ENCODE data around the gene TTLL10.

TTLL10 gene

DNA sequence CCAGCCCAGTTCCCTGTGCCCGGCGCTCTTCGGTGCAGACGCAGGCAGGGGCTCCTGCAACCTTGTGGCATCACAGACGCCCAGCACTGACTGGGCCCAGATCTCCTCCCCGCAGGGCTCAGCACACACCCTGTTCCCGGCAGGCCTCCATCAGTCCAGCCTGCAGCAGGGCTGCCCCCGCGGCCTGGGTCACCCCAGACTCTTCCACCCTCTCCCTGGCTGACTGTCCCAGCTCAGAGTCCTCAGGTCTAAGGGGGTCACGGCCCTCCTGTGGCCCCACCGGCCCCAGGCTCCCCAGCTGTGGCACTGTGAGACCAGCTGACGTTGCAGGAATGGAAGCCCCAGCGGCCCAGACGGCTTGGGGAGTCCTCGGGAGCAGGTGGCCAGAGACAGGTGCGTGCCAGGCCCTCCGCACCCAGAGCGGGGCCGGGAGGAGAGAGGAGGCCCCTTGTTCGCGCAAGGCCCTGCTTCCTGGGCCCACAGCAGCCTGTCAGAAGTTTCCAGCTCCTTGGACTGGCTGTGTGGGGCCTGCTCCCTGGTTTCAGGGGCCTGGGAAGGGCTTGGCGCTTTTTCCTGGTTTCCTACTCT is 62.6 kb downstream of the TTLL10 start:
- TF ChIP-seq MYC (IDR thresholded peaks at IDR 0.05; ENCODE audit: low read depth, low read length) (no peak), POLR2A (IDR thresholded peaks at IDR 0.05; ENCODE audit: extremely low read depth, insufficient read length) (no peak)
- TF ChIP-seq, protein P1, sequence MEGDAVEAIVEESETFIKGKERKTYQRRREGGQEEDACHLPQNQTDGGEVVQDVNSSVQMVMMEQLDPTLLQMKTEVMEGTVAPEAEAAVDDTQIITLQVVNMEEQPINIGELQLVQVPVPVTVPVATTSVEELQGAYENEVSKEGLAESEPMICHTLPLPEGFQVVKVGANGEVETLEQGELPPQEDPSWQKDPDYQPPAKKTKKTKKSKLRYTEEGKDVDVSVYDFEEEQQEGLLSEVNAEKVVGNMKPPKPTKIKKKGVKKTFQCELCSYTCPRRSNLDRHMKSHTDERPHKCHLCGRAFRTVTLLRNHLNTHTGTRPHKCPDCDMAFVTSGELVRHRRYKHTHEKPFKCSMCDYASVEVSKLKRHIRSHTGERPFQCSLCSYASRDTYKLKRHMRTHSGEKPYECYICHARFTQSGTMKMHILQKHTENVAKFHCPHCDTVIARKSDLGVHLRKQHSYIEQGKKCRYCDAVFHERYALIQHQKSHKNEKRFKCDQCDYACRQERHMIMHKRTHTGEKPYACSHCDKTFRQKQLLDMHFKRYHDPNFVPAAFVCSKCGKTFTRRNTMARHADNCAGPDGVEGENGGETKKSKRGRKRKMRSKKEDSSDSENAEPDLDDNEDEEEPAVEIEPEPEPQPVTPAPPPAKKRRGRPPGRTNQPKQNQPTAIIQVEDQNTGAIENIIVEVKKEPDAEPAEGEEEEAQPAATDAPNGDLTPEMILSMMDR (IDR thresholded peaks at IDR 0.05; ENCODE audit: low read depth, low read length) = no peak
- TF ChIP-seq, protein P2, sequence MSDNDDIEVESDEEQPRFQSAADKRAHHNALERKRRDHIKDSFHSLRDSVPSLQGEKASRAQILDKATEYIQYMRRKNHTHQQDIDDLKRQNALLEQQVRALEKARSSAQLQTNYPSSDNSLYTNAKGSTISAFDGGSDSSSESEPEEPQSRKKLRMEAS (IDR thresholded peaks at IDR 0.05; ENCODE audit: low read depth, low read length) = no peak
- no peak for DNase-seq (ENCODE audit: low read depth)
- no peak overlapping the region for H3K4me3 ChIP-seq (ENCODE audit: low read depth, low read length)

DNA sequence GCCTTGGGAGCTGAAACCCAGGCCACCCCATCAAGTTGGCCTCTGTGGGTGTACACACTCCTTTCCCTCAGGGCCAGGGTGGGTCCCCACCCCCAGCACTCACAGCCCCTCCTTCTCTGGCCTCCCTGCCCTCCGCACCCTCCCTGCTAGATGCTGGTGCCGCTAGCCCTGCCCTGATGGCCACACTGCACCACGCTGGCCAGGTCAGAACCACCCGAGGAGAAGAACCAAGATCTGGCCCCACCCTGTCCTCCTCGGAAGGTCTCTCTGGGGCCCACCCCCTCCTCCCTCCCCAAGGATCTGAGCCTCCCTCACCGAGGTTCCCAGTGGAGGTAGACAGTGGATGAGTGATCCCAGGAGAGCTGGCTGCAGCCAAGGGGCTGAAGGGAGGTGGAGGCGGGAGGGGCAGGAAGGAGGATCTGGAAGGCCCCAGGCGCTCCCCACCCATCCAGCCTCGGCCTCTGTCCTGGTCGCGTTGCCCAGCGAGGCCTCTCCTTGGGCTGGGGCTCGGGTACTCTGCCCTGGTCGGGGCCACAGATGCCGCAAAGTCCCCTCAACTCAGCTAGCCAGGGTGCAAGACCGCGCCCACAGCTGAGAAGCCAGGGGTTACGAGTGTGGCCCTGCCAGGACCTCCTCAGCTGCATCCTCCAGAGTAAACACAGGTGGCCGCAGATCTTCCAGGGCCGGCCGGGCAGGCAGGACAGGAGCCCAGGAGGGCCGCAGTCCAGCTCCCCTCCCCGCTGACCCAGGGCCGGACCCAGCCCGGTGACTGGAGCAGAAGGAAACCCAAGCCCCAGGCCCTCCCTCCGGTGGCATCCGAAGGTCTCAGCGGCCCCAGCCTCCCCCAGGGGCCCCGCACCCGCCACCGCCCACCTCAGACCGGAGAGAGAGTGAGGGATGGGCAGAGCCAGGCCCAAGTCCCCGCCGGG is 63.5 kb downstream of the TTLL10 start:
- no peak for DNase-seq (ENCODE audit: low read depth)
- H3K4me3 ChIP-seq (ENCODE audit: low read depth, low read length) = no peak overlapping the region
- TF ChIP-seq POLR2A (IDR thresholded peaks at IDR 0.05; ENCODE audit: extremely low read depth, insufficient read length) (no peak), MYC (IDR thresholded peaks at IDR 0.05; ENCODE audit: low read depth, low read length) (no peak)
- TF ChIP-seq, protein P2 (IDR thresholded peaks at IDR 0.05; ENCODE audit: low read depth, low read length) = no peak
- TF ChIP-seq, protein P1 (IDR thresholded peaks at IDR 0.05; ENCODE audit: low read depth, low read length) = no peak

DNA sequence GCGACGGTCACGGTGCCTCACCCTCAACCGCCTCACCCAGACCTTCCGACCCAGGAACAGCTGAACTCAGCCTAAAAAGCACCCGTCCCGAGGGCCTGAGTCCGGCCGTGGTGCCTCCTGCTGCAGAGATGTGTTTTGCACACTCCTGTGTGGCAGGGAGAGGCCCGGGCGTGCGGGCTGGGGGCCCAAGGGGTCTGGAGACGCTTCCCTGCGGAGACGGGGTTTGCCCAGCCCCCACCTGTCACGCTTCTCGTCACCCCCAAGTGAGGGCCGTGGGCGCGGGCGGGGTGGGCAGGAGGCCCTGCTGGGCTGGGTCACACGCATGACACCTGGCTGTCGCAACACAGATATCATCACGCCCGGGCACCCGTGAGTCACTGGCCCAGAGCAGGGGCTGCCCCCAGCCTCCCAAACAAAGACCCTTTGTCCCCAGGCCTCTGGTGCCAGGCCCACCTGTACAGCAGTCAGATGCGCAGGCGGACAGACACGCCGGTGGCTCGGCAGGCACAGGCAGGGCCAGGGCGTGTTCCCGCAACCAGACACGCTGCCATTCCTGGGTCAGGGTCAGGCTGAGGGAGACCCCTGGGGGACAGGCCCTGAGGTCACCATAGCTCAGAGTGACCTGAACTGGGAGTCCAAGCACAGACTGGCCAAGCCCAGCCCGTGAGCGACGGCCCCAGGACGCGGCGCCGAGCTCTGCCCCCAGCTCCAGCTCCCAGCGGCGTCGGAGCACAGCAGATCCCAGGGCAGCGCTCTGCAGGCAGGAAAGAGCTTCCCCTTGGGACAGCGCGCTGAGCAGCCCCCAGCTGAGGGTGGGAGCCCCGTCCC is 64.4 kb downstream of the TTLL10 start:
- no peak overlapping the region for H3K4me3 ChIP-seq (ENCODE audit: low read depth, low read length)
- TF ChIP-seq POLR2A (IDR thresholded peaks at IDR 0.05; ENCODE audit: extremely low read depth, insufficient read length) (no peak), MYC (IDR thresholded peaks at IDR 0.05; ENCODE audit: low read depth, low read length) (no peak)
- TF ChIP-seq, protein P2 (IDR thresholded peaks at IDR 0.05; ENCODE audit: low read depth, low read length) = no peak
- TF ChIP-seq, protein P1 (IDR thresholded peaks at IDR 0.05; ENCODE audit: low read depth, low read length) = no peak
- DNase-seq (ENCODE audit: low read depth) = no peak

DNA sequence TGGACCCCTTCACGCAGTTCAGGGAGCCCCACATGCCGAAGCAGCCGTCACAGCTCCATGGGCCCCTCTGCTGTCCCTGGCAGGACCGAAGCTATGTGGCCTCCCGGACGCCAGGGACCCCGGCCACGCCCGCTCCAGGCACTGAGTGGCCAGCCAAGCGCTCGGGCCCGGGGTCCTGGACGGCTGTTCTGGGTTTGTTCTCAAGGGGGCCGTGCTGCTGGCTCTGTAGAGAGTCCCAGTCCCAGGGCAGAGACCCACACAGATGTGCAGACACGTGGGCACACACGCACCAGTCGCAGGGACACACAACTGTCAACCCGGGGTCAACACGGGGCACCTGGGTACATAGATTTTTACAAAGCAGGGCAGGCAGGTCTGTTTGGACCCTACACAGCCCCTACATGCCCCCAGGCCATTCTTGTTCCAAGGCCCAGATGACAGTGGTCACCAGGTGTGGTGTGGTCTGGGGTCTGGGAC is 65.1 kb downstream of the TTLL10 start:
- TF ChIP-seq, protein P2 (IDR thresholded peaks at IDR 0.05; ENCODE audit: low read depth, low read length) = no peak
- no peak for TF ChIP-seq MYC (IDR thresholded peaks at IDR 0.05; ENCODE audit: low read depth, low read length)
- TF ChIP-seq, protein P1 (IDR thresholded peaks at IDR 0.05; ENCODE audit: low read depth, low read length) = no peak
- no peak for TF ChIP-seq POLR2A (IDR thresholded peaks at IDR 0.05; ENCODE audit: extremely low read depth, insufficient read length)
- H3K4me3 ChIP-seq (ENCODE audit: low read depth, low read length) = no peak overlapping the region
- DNase-seq (ENCODE audit: low read depth) = no peak

DNA sequence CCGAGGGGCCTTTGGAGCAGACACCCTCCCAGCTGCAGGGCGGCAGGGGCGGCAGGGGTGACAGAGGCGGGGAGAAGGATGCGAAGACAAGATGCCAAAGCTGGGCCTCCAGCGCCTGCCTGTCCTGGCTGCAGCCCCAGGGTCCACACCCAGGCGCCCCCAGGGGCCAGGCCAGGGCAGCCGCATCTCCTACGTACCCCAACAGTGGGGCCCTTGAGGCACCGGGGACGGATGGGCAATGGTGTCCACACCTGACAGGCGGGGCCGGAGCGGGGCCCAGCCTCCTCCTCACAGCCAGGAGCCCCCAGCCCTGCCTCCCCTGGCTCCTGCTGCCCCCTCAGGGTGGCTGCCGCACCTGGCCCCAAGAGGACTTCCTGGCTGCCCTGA is 65.5 kb downstream of the TTLL10 start:
- no peak overlapping the region for H3K4me3 ChIP-seq (ENCODE audit: low read depth, low read length)
- no peak for DNase-seq (ENCODE audit: low read depth)
- TF ChIP-seq MYC (IDR thresholded peaks at IDR 0.05; ENCODE audit: low read depth, low read length) = no peak
- TF ChIP-seq, protein P1 (IDR thresholded peaks at IDR 0.05; ENCODE audit: low read depth, low read length) = no peak
- TF ChIP-seq, protein P2 (IDR thresholded peaks at IDR 0.05; ENCODE audit: low read depth, low read length) = no peak
- no peak for TF ChIP-seq POLR2A (IDR thresholded peaks at IDR 0.05; ENCODE audit: extremely low read depth, insufficient read length)
